RWPE1 (cell line): ENCODE data around the gene IFFO2.

Experiments
- CTCF ChIA-PET: fragments of 350-600 bp; sonication (Branson Sonifier 250); formaldehyde crosslinking; extraction: SDS; loops from one replicate; lab custom pipeline; 2021; lab: Yijun Ruan, JAX
- POLR2A ChIA-PET: fragments of 400-600 bp; formaldehyde crosslinking; extraction: SDS; loops from one replicate; lab custom pipeline; 2020; ENCODE audit warnings: antibody characterized with exemption; ENCODE audit not compliant: low non-redundant PET; lab: Yijun Ruan, JAX
- DNase-seq: peaks from one replicate; pipeline ENCODE4 v3.0.0; 2012; ENCODE audit warnings: low spot score
- H3K27ac ChIP-seq: fragments of 450-650 bp; 2 replicates; pipeline ENCODE4 v1.5.1; 2017
- CTCF ChIP-seq: fragments of 450-650 bp; conservative IDR thresholded peaks from 2 replicates; pipeline ENCODE4 v1.5.1; 2017; ENCODE audit warnings: low read depth, mild to moderate bottlenecking

Gene IFFO2

GRCh38 chr1:18861590-18861989 lies 94.9 kb downstream of the IFFO2 start:
- CTCF ChIA-PET: interaction anchor here (0.7 kb wide), 1 partner anchor 36 kb away, joined by 4 read pairs; no protein-coding TSS in a partner anchor
- no peak for TF ChIP-seq CTCF
- H3K27ac ChIP-seq: no peak overlapping the region
- POLR2A ChIA-PET: interaction anchor here (0.5 kb wide), 1 partner anchor 656 kb away, joined by 3 read pairs; no protein-coding TSS in a partner anchor
- DNase-seq: no peak

- H3K27ac ChIP-seq: no peak overlapping the region
- no peak for TF ChIP-seq CTCF
- ChIA-PET POLR2A (interaction anchor here (0.5 kb wide), 1 partner anchor 656 kb away, joined by 3 read pairs; no protein-coding TSS in a partner anchor), CTCF (no interaction called here)
- no peak for DNase-seq
Observed at GRCh38 chr1:18861082-18861481, 95.4 kb downstream of the IFFO2 start.

- ChIA-PET CTCF (interaction anchor here (0.6 kb wide), 1 partner anchor 9 kb away, joined by 4 read pairs; no protein-coding TSS in a partner anchor), POLR2A (no interaction called here)
- DNase-seq: no peak
- no peak within 1 kb of the TSS for H3K27ac ChIP-seq
- no peak for TF ChIP-seq CTCF
Observed at GRCh38 chr1:18859560-18859959, 96.9 kb downstream of the IFFO2 start, which contains the start of gene TAS1R2. Gene TAS1R2, minus strand, starts transcription at chr1:18859660. Its CDS starts 0 bp downstream, at chr1:18859660.

GRCh38 chr1:18858070-18858688 lies 98.3 kb downstream of the IFFO2 start:
- ChIA-PET CTCF (no interaction called here), POLR2A (no interaction called here)
- no peak for DNase-seq
- H3K27ac ChIP-seq: no peak overlapping the region
- TF ChIP-seq CTCF: no peak

GRCh38 chr1:18856435-18856834 lies 100.0 kb downstream of the IFFO2 start:
- no peak for TF ChIP-seq CTCF
- no peak overlapping the region for H3K27ac ChIP-seq
- DNase-seq: no peak
- CTCF ChIA-PET: interaction anchor here (0.6 kb wide), 1 partner anchor 21 kb away, joined by 3 read pairs; no protein-coding TSS in a partner anchor
- POLR2A ChIA-PET: no interaction called here

GRCh38 chr1:18855573-18855972 lies 100.9 kb downstream of the IFFO2 start:
- ChIA-PET POLR2A (no interaction called here), CTCF (interaction anchor here (0.6 kb wide), 1 partner anchor 108 kb away, joined by 4 read pairs; no protein-coding TSS in a partner anchor)

More at GRCh38 chr1:18855573-18855972, 100.9 kb downstream of the IFFO2 start:
- H3K27ac ChIP-seq: no peak overlapping the region
- no peak for DNase-seq
- no peak for TF ChIP-seq CTCF
